NCI-H748 (cell line): Measurements from ENCODE around the gene KAZN.

Experiments
- DNase-seq: peaks from one replicate; lab custom pipeline; 2025; ENCODE audit not compliant: unreplicated experiment; lab: John Stamatoyannopoulos, UW

Gene KAZN

GRCh38 chr1:14993414-14993813 is 394.9 kb downstream of the KAZN start:
- DNase-seq, result no peak

- no peak for DNase-seq
Observed at GRCh38 chr1:14994148-14994547, 395.7 kb downstream of the KAZN start.

- no peak for DNase-seq
Observed at GRCh38 chr1:14994841-14995437, 396.5 kb downstream of the KAZN start.

GRCh38 chr1:14996133-14997050 is 397.9 kb downstream of the KAZN start:
- DNase-seq, result no peak

- DNase-seq, result no peak
Observed at GRCh38 chr1:14997646-14998276, 399.3 kb downstream of the KAZN start.

DNA sequence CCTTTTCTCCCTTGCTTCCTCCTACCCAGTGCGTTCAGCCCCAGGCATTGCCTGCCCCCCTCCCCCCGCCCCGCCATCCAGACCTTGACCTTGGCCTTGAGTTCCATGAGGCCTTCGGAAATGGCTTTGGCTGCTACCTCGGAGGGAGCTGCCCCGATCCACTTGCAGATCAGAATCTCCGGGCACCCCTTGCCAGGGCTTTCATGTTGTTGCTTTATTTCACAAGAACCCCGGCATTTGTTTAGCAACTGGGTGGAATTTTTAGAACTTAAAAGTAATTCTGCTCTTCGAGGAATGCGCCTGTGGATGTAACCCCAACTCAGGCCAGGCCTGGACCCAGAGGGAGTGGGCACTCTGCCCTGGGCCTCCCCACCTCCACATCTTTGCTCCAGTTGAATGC is 401.0 kb downstream of the KAZN start:
- no peak for DNase-seq

DNA sequence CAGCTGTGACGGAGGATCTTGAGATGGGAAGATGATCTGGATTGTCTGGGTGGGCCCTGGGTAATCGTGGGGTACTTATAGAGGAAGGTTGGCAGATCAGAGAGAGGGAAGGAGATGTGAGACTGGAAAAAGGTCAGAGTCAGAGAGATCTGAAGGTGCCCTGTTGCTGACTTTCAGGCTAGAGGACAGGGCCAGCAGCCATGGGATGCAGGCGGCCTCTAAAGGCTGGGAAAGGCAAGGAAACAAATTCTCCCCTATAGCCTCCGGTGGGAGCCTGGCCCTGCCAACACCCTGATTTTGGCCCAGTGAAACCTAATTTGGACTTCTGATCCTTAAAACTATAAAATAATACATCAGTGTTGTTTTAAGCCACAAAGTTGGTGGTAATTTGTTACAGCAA is 401.5 kb downstream of the KAZN start:
- DNase-seq, result no peak

- no peak for DNase-seq
Observed at GRCh38 chr1:15000671-15001070, 402.2 kb downstream of the KAZN start.

- no peak for DNase-seq
Observed at GRCh38 chr1:15001317-15001915, 402.9 kb downstream of the KAZN start.

GRCh38 chr1:15002325-15002724 is 403.8 kb downstream of the KAZN start:
- DNase-seq, result no peak

- no peak for DNase-seq
Observed at GRCh38 chr1:15004396-15004795, 405.9 kb downstream of the KAZN start.

- no peak for DNase-seq
Observed at GRCh38 chr1:15005116-15005515, 406.6 kb downstream of the KAZN start.

GRCh38 chr1:15007368-15007767 is 408.9 kb downstream of the KAZN start:
- no peak for DNase-seq

DNA sequence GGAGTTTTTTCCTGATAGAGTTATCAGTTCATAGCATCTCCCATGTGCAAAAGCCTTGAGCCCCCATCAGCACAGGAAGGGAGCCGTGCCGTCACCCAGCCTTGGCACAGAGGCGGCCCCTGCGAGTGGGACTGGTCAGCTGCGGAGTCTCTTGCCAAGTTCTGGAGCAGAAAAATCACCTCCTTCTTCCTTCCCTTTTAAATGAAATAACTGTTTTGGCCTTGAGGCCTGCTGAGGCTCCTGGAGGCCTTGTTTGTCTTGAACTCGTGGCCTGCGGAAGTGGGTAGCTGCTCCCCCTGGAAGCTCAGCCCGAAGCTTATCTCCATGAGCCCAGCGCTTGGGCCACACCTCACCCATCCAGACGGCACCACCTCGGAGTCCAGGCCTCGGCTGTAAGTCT is 409.4 kb downstream of the KAZN start:
- no peak for DNase-seq

GRCh38 chr1:15008783-15009729 is 410.6 kb downstream of the KAZN start:
- no peak for DNase-seq

DNA sequence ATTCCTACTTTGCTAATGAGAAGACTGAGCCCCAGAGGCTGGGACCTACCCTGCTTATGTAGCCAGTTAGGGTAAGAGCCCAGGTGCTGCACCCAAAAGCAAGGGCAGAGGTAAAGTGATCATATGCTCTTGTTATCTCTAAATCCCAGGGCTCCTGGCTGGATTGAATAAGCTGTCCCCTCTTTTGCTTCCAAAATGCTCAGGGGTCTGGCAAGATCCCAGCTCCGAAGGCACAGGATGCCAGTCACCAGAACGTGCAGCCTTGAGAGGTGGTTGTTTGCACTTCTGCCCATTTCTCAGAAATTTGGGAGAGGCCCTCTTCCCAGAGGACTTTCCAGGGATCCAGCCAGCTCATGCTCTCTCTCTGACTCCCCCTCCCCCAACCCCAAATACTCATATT is 412.7 kb downstream of the KAZN start:
- no peak for DNase-seq

- DNase-seq, result no peak
Observed at GRCh38 chr1:15011661-15012060, 413.2 kb downstream of the KAZN start.

GRCh38 chr1:15012822-15013221 is 414.3 kb downstream of the KAZN start:
- no peak for DNase-seq

GRCh38 chr1:15013767-15014166 is 415.3 kb downstream of the KAZN start:
- no peak for DNase-seq

DNA sequence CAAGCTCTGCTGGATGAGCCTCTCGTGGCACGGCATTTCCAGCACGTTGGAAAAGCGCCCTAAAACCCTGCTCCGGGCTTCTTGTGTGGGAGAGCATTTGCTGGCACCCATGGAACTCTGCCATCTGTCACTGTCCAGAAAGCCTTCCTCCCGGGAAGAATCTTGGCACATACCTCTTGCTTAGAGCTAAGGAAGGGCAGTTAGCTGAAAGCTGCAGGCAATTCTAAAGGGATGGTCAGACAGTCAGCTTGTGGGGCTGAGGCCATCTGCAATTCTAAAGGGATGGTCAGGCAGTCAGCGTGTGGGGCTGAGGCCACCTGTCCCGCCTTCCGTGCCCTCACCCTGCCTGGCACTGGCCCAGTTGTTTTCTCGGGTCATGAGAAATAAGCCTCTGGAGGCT is 416.0 kb downstream of the KAZN start:
- no peak for DNase-seq

- no peak for DNase-seq
Observed at GRCh38 chr1:15016001-15016400, 417.5 kb downstream of the KAZN start.
